HEK293 (cell line): Measurements from ENCODE around the gene KDM5C.

Source experiments
- CTCF ChIA-PET: fragments of 350-600 bp; formaldehyde crosslinking; extraction: SDS; loops from one replicate; lab custom pipeline; 2021; ENCODE audit warnings: antibody characterized with exemption; lab: Yijun Ruan, JAX
- POLR2A ChIA-PET: fragments of 300-600 bp; formaldehyde crosslinking; extraction: SDS; loops from one replicate; lab custom pipeline; 2020; ENCODE audit warnings: antibody characterized with exemption, inconsistent platforms; lab: Yijun Ruan, JAX
- H3K27ac ChIP-seq: fragments of 200-500 bp; sonication (Bioruptor generic); 2 replicates; pipeline ENCODE4 v1.5.1; 2014; ENCODE audit warnings: low read depth, low read length, control low read depth, inconsistent platforms; ENCODE audit errors: extremely low read depth
- H3K36me3 ChIP-seq, 2 experiments: fragments of 200-500 bp in 1 of 2; sonication (Bioruptor generic) in 1 of 2; 1 replicate in 1 of 2; 2 replicates in 1 of 2; pipeline ENCODE4 v1.5.1; 2014 to 2017; ENCODE audit warnings: inconsistent platforms in 2 of 2, low read length in 2 of 2; ENCODE audit not compliant: control insufficient read depth in 2 of 2, insufficient read depth in 1 of 2
- H3K4me1 ChIP-seq: fragments of 200-500 bp; sonication (Bioruptor generic); 2 replicates; pipeline ENCODE4 v1.5.1; 2014; ENCODE audit warnings: mild to moderate bottlenecking, low read length, inconsistent platforms; ENCODE audit not compliant: control insufficient read depth, insufficient read depth
- H3K4me3 ChIP-seq: 2 replicates; pipeline ENCODE4 v1.5.1; 2011; ENCODE audit warnings: low read depth, mild to moderate bottlenecking, control low read depth, low read length, moderate library complexity
- H3K9me3 ChIP-seq: fragments of 200-500 bp; sonication (Bioruptor generic); 2 replicates; pipeline ENCODE4 v1.5.1; 2014; ENCODE audit warnings: low read depth, low read length, inconsistent platforms; ENCODE audit not compliant: control insufficient read depth, insufficient read depth
- ELK4 ChIP-seq: IDR thresholded peaks from 2 replicates; pipeline ENCODE4 v1.6.1; 2011; ENCODE audit warnings: mild to moderate bottlenecking, low read depth, low read length, borderline replicate concordance
- MZF1 ChIP-seq: fragments of 450-650 bp; formaldehyde crosslinking; IDR thresholded peaks from 2 replicates; pipeline ENCODE4 v1.5.1; 2017; ENCODE audit warnings: missing biosample characterization, missing genetic modification characterization, borderline replicate concordance
- REST ChIP-seq: fragments of 450-650 bp; formaldehyde crosslinking; IDR thresholded peaks from 2 replicates; pipeline ENCODE4 v1.5.1; 2016; ENCODE audit warnings: missing biosample characterization, missing genetic modification characterization
- TRIM28 ChIP-seq: IDR thresholded peaks from 2 replicates; pipeline ENCODE4 v1.6.1; 2011; ENCODE audit warnings: low read length, control low read depth, borderline replicate concordance
- ZBTB10 ChIP-seq: fragments of 450-650 bp; formaldehyde crosslinking; IDR thresholded peaks from 2 replicates; pipeline ENCODE4 v1.5.1; 2016; ENCODE audit warnings: missing biosample characterization, missing genetic modification characterization
- ZBTB17 ChIP-seq: fragments of 450-650 bp; formaldehyde crosslinking; IDR thresholded peaks from 2 replicates; pipeline ENCODE4 v1.5.1; 2016; ENCODE audit warnings: missing biosample characterization, missing genetic modification characterization
- ZFP3 ChIP-seq: fragments of 450-650 bp; formaldehyde crosslinking; IDR thresholded peaks from 2 replicates; pipeline ENCODE4 v1.5.1; 2016; ENCODE audit warnings: low read depth, missing biosample characterization, missing genetic modification characterization
- ZFP69B ChIP-seq: fragments of 450-650 bp; formaldehyde crosslinking; IDR thresholded peaks from 2 replicates; pipeline ENCODE4 v1.5.1; 2016; ENCODE audit warnings: missing biosample characterization, missing genetic modification characterization
- ZNF114 ChIP-seq: fragments of 450-650 bp; formaldehyde crosslinking; IDR thresholded peaks from 2 replicates; pipeline ENCODE4 v1.5.0; 2017; ENCODE audit warnings: missing biosample characterization, missing genetic modification characterization
- ZNF121 ChIP-seq: fragments of 450-650 bp; formaldehyde crosslinking; IDR thresholded peaks from 2 replicates; pipeline ENCODE4 v1.5.1; 2016; ENCODE audit warnings: missing biosample characterization, missing genetic modification characterization
- ZNF155 ChIP-seq: fragments of 450-650 bp; formaldehyde crosslinking; IDR thresholded peaks from 2 replicates; pipeline ENCODE4 v1.5.1; 2016; ENCODE audit warnings: missing biosample characterization, missing genetic modification characterization
- ZNF174 ChIP-seq: fragments of 450-650 bp; formaldehyde crosslinking; IDR thresholded peaks from 2 replicates; pipeline ENCODE4 v1.5.0; 2017; ENCODE audit warnings: missing biosample characterization, mild to moderate bottlenecking, missing genetic modification characterization
- ZNF26 ChIP-seq: fragments of 450-650 bp; formaldehyde crosslinking; IDR thresholded peaks from 2 replicates; pipeline ENCODE4 v1.5.1; 2016; ENCODE audit warnings: missing biosample characterization, missing genetic modification characterization
- ZNF280C ChIP-seq: fragments of 450-650 bp; formaldehyde crosslinking; IDR thresholded peaks from 2 replicates; pipeline ENCODE4 v1.5.1; 2016; ENCODE audit warnings: missing biosample characterization, missing genetic modification characterization
- ZNF394 ChIP-seq: fragments of 450-650 bp; formaldehyde crosslinking; IDR thresholded peaks from 2 replicates; pipeline ENCODE4 v1.5.1; 2016; ENCODE audit warnings: missing biosample characterization, missing genetic modification characterization, mild to moderate bottlenecking, moderate library complexity, borderline replicate concordance
- ZNF423 ChIP-seq: fragments of 450-650 bp; formaldehyde crosslinking; IDR thresholded peaks from 2 replicates; pipeline ENCODE4 v1.5.1; 2016; ENCODE audit warnings: missing biosample characterization, missing genetic modification characterization
- ZNF639 ChIP-seq: fragments of 450-650 bp; formaldehyde crosslinking; IDR thresholded peaks from 2 replicates; pipeline ENCODE4 v1.5.1; 2016; ENCODE audit warnings: missing biosample characterization, missing genetic modification characterization
- ZNF654 ChIP-seq: fragments of 450-650 bp; formaldehyde crosslinking; IDR thresholded peaks from 2 replicates; pipeline ENCODE4 v1.5.1; 2016; ENCODE audit warnings: low read depth, missing biosample characterization, missing genetic modification characterization
- ZNF747 ChIP-seq: fragments of 450-650 bp; formaldehyde crosslinking; IDR thresholded peaks from 2 replicates; pipeline ENCODE4 v1.5.1; 2016; ENCODE audit warnings: missing biosample characterization, missing genetic modification characterization
- ZSCAN4 ChIP-seq: fragments of 450-650 bp; formaldehyde crosslinking; IDR thresholded peaks from 2 replicates; pipeline ENCODE4 v1.5.1; 2017; ENCODE audit warnings: missing biosample characterization, missing genetic modification characterization

Gene KDM5C

GRCh38 chrX:53211391-53211978, 13.5 kb downstream of the KDM5C start:
- Histone ChIP-seq H3K4me3 (no peak overlapping the region), H3K27ac (no peak overlapping the region), H3K4me1 (no peaks in the 10 kb centered on the region), H3K36me3 (peaks cover 88% of the 10 kb centered on the region in 2 experiments), H3K9me3 (no peaks in the 10 kb centered on the region)
- POLR2A ChIA-PET, result interaction anchor here (0.9 to 1.2 kb wide), 3 partner anchors 11 to 14 kb away, joined by 4 to 5 read pairs (median 4); partner anchors contain the start of gene KDM5C
- TF ChIP-seq MZF1 (tag by site-specific recombination) (no peak), ZBTB10 (tag by site-specific recombination) (no peak), ZNF280C (tag by site-specific recombination) (no peak), ZNF423 (tag by site-specific recombination) (no peak), ZFP3 (tag by site-specific recombination) (no peak), ZNF174 (tag by site-specific recombination) (no peak), ZNF654 (tag by site-specific recombination) (no peak), ZNF121 (tag by site-specific recombination) (no peak), ZNF114 (no peak), ZNF26 (tag by site-specific recombination) (no peak), ZNF155 (no peak), ZSCAN4 (no peak), ZNF639 (no peak), TRIM28 (no peak), ZBTB17 (tag by site-specific recombination) (no peak), ZNF394 (tag by site-specific recombination) (no peak), REST (tag by site-specific recombination) (no peak), ZFP69B (tag by site-specific recombination) (no peak), ELK4 (no peak), ZNF747 (no peak)
- CTCF ChIA-PET, result interaction anchor here (1.2 to 1.7 kb wide), 2 partner anchors 11 to 20 kb away, joined by 5 to 11 read pairs; no protein-coding TSS in a partner anchor
